Activated CD8-positive, alpha-beta memory T cell treated with anti-CD3 and anti-CD28 coated beads for 36 hours (primary cell): ENCODE results near the gene FZD4. TPM values are rescaled to one million over a fixed set of nuclear protein-coding genes. Genes with fewer than 3 reads are reported as not detected.
"Not testable (repeated sequence)": the region's sequence is repeated elsewhere in the genome, so short reads cannot be mapped to it uniquely, and the experiment has no call there.

ENCODE experiments used
- CTCF ChIA-PET: fragments of 350-600 bp; sonication (Branson Sonifier 250); formaldehyde crosslinking; loops from one replicate; lab custom pipeline; 2021; ENCODE audit warnings: antibody characterized with exemption; lab: Charles Lee
- POLR2A ChIA-PET: fragments of 350-600 bp; sonication (Branson Sonifier 250); formaldehyde crosslinking; loops from one replicate; lab custom pipeline; 2021; ENCODE audit warnings: antibody characterized with exemption; lab: Charles Lee
- total RNA-seq, 2 experiments: library from RNA; stranded (reverse); gene quantifications; one replicate each; pipeline ENCODE4 v1.2.3, GENCODE V29; 2021

The FZD4 gene
- total RNA-seq, 2 experiments from 2014 or later, result 0.06 TPM

DNA sequence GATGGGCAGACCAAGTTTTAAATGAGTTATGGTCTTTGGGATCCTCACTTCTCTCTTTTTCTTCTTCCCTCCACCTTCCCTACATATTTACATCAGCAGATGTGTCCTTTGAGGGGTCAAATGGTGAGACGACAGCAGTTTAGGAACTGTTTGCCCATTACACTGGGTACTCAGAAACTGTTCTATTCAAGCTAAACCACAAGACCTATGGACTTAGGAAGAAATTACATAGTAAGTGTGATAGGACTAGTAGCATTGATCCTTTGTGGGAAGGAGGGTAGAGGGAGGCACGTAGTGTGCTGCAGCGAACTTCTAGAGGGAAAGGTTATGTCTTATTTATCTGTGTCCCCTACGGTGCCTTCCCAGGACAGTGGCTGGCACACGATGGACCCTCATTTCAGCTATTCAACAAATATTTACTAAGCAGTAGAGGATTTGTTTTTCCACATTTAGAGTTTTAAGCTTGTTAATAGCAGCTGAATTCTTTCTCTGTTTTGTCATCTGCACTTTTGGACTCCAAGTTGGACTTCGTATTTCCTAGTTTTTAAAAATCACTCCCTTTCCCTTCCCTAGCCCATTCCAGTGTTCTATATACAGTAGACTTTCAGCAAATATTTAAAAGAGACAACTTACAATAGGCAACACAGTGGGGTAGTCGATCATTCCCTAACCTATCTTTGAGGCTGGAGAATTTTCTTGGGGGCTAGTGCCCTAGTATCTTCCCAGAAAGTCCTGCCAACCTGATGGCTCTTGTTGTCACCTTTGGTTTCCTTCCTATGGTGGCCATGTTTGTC, 13.9 kb downstream of the FZD4 start:
- ChIA-PET POLR2A (no interaction called here), CTCF (no interaction called here)

DNA sequence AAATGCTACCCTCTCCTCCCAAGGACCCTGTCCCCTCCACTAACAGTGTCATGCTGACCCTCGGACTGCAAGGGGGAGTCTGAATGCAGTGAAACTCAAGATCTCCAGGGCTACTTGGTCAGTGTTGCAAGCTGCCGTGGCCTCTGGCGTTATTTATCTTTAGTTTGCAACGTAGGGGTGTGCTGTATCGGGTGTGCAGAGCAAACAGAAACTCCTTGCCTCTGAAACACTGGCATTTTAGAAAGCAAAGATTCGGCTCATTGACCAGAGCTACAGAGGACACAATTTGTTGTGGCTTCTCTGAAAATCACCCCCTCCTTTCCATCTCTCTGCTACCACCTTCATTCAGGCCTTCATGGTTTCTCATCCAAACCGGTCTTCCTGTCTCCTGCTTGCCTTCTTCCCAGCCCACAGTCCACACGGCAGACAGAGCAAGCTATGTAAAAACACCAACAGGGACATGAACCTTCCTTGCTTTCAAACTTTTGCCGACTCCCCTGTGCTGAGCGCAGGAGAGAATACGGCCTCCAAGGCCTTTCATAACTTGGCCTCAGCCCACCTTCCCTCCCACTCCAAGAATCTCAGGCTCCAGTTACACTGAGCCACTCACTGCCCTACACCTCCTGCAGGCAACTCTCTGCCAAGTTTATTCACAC, 14.9 kb downstream of the FZD4 start:
- POLR2A ChIA-PET, result no interaction called here
- CTCF ChIA-PET, result interaction anchor here (0.5 to 1.5 kb wide), 3 partner anchors 13 to 358 kb away, joined by 3 read pairs; no protein-coding TSS in a partner anchor

DNA sequence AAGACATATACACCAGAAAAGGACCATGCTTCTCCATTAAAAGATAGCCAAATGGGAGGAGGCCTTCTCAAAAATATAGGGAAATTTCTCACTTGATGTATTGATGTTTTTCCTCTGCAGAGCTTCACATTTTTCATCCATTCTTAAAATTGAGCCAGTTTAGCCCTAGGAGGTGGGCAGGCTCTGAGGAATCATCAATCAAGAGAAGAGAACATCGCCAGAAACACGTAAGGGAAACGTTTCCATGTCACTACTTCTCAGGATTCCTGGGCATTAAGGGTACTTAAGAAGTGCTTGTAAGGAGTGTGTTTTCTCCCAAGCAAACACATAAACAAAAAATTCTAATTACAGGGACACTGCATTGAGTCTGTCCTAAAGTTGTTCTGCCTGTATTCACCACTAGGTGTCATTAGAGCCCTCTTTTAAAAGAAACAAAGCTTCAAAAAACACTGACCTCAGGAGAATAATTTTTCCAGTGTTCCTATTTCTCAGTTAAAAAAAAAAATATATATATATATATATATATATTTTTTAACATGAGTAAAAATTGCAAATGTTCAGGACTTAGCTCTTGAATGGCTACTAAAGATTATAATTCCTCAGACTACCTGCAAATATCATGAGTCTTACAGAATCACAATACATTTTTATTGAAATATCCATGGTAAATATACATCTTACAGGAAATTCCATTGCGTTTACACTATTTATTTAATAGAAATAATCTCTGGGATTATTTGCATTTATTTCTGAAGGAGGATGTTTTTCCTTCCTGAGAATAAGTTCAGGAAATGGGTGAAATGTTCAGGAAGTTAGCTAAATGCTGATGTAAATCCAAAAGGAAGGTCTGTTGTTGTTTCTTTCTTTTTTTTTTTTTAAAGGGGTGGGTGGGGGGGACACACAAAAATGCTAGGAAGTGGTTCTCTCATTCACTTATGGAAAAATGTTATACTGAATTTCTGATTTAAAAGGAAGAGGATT, 16.0 kb downstream of the FZD4 start:
- POLR2A ChIA-PET, result interaction anchor here (0.6 kb wide), 1 partner anchor 525 kb away, joined by 6 read pairs; no protein-coding TSS in a partner anchor

DNA sequence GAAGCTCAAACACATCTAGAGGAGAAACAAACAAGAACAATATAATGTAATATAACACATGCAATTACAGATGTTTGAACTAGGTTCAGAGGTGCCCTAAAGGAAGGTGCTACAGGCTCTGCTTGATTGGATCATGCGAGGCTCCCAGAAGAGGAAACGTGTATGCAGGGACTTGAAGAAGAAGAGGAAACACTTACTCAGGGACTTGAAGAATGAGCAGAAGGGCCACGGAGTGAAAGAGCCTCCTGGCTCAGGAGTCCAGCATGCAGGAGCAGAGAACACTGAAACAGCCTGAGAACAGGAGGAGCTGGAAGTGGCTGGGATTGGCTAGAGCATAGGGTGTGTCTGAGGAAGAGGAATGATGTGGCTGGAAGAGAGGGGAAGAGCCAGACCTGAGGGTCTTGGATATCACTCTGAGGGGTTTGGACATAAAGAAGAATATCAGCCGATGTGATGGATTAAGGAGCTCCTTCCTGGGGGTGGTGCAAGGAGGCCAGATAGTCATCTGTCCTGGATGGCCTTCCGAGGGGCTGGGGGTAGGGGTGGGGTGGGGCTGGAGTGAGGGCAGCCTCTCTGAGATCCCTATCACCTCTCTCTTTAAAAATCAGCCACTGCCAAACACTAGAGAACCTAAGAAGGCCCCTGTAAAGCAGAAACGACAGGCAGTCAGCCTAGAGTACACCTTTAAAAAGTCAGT, 16.8 kb downstream of the FZD4 start:
- CTCF ChIA-PET, result interaction anchor here (0.8 to 1.6 kb wide), 5 partner anchors 16 to 483 kb away, joined by 3 to 6 read pairs (median 5); partner anchors contain the start of gene FZD4
- POLR2A ChIA-PET, result no interaction called here

More for the DNA sequence above, 16.0 kb downstream of the FZD4 start:
- CTCF ChIA-PET, result interaction anchor here (0.7 to 1.6 kb wide), 9 partner anchors 9 to 482 kb away, joined by 3 to 6 read pairs (median 3); partner anchors contain the start of gene FZD4

DNA sequence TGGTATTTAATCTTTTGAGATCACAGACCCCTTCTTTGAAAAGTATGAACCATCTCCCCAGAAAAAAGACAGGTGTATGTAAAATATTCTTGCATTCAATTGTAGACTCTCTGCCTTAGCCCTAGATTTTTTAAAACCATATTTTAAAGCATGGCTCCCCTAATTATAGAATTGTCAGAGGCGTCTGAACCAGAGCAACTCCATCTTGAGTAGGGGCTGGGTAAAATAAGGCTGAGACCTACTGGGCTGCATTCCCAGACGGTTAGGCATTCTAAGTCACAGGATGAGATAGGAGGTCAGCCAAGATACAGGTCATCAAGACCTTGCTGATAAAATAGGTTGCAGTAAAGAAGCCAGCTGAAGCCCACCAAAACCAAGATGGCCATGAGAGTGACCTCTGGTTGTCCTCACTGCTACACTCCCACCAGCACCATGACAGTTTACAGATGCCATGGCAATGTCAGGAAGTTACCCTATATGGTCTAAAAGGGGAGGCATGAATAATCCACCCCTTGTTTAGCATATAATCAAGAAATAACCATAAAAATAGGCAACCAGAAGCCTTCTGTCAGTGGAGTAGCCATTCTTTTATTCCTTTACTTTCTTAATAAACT, 17.9 kb downstream of the FZD4 start:
- CTCF ChIA-PET, result interaction anchor here (0.7 to 1.1 kb wide), 2 partner anchors 18 to 1166 kb away, joined by 3 to 4 read pairs; partner anchors contain the start of gene FZD4
- POLR2A ChIA-PET, result not testable (repeated sequence)

DNA sequence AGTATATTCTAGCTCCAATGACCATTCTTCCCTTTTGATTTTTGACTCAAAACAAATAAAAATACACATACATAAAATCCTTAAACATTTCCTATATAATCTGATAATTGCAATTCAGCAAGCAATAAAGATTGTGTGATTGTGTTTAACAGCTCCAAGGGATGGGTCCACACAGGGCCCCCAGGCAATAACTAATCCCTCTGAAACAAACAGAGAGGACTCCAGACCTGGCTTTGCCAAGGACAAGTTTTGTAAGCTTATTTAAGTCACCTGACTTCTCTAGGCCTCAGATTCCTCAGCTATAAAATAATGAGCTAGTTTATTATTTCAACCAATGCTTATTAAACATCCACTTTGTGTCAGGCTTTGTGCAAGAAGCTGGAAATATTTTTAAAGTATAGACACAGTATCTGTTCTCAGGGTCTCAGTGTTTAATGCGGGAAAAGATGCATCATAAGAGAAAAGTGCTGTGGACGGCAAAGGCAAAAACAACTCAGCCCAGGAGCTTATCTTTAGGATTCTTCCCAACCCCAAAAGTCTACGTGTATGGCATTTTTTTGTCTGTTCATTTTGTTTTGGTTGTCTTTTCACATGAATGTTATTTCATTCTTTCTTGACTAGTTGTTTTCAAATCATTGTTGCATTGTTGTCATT, 20.1 kb downstream of the FZD4 start:
- POLR2A ChIA-PET, result no interaction called here

DNA sequence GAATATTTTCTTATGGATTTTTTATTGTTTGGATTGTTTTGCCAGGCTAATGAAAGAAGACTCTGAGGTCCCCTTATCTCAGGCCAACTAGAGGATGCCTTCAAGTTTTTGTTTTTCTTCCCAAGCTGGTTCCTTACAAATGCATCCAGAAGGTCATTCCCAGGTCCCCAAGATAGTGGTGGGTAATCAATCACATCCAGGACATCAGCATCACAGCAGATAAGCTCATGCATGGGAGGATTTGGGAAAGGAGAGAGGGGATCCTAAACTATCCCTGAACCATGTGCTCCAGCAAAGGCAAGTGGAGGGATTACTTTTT, 20.7 kb downstream of the FZD4 start:
- POLR2A ChIA-PET, result no interaction called here
- CTCF ChIA-PET, result no interaction called here

More for the DNA sequence above, 20.1 kb downstream of the FZD4 start:
- CTCF ChIA-PET, result no interaction called here

DNA sequence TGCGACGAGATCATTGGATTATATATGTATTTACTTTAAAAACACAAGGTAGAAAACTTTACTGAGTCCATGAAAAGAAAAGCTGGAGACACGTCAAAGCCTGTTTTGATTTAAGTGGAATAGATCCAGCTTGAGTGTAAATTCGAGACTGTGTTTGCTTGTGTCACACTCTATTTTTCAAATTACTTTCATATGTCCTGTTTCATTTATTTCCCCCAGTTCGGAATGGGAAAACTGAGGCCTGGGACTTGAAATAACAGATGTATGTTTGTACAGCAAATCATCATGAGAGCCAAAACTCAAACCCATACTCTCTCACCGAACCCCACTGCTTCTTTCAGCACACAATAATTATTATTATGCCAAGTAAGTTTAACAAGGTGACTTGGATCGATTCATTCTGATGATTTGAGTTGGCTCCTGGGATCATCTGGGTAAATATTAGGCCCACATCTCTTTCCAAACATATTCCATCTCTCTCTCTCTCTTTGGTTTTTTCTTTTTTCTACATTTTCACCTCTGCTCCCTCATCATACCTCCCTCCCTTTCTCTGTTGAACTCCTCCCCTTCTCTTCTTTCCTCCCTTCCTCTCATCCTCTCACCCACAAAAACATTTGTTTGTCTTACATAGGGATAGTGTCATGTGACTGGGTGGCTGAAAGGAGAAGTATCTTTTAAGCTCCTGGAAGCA, 21.2 kb downstream of the FZD4 start:
- CTCF ChIA-PET, result no interaction called here
- POLR2A ChIA-PET, result no interaction called here

DNA sequence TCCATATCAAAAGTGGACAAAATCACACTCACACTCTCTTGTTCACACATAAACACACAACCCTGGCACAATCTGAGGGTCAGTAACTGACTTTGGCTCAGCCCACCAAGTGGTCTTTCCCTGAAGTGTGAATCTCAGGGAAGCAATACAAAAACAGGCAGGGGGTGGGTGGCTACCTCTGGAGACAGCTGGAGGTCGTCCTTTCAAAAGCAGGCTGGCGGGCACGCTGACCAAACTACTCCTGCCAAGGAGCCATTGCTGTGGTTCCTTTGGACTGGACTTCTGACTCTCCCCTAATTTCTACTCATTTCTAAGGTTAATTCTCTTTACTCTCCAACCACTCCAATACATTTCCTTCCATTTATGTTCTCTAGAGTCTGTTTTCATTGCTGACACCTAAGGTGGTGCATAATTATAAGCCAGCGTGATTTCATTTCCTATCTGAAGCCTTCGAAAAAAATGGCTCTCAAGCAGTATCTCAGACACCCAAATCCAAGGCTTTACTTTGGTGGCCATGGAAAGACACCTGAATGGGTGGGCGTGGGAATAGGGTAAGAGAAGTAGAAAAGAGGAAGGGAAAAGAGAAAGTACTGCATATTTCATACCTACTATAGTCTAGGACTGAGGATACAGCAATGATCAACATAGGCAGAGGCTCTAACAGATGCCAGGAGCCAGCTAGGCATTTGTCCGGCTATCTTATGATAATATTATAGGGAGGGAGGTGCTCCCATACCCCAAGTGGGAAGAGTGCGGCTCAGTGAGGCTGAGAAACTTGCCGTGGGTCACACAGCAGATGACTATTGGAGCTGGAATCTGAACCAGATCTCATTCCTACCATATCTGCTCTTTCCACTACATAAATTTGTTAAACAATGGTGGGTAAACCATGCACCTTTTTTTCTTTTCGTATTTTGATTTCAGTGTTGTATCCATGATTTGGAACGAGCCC, 22.0 kb downstream of the FZD4 start:
- CTCF ChIA-PET, result no interaction called here
- POLR2A ChIA-PET, result no interaction called here

DNA sequence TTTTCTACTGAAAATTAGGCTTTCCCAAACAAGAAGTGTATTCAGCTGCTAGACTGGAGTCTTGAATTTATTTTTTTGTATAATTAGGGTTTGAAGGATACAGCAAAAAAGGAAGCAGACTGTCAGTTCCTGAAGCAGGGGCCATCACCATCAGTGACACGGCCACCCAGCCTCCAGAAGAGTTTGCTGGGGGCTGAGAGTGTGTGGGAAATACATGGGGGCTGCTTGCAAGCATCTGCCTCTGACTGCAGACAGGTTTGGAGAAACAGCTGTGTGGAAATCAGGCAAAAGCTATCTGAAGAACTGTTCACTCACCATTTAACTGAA, 23.0 kb downstream of the FZD4 start:
- ChIA-PET POLR2A (no interaction called here), CTCF (no interaction called here)

DNA sequence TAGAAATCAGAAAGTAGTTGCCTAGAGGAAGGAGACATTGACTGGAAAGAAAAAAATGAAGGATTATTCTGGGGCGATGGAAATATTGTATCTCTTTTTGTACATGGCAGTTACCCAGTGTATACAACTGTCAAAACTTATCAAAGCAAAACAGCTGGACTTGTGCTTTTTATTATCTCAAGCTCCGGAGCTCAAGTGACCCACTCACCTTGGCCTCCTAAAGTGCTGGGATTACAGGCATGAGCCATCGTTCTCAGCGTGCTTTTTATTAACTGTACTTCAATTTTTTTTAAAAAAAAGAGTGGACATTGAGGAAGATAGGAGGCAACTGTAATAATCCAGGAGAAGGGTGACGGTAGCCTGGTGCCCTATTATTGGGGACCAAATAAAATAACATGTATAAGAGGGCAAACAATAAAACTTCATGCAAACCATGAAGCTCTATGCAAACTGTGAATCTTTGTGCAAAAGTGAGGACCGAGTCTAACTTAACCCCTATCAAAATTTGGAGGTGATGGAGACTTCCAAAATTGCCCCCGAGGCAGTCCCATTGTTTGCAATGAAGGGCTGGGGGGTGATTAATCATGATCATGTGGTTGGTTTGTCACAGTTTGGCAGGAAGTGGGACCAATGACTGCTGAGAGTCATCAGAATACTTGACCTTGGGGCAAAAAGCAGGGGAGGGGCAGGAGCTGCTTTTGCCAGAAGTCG, 23.5 kb downstream of the FZD4 start:
- ChIA-PET POLR2A (no interaction called here), CTCF (no interaction called here)

DNA sequence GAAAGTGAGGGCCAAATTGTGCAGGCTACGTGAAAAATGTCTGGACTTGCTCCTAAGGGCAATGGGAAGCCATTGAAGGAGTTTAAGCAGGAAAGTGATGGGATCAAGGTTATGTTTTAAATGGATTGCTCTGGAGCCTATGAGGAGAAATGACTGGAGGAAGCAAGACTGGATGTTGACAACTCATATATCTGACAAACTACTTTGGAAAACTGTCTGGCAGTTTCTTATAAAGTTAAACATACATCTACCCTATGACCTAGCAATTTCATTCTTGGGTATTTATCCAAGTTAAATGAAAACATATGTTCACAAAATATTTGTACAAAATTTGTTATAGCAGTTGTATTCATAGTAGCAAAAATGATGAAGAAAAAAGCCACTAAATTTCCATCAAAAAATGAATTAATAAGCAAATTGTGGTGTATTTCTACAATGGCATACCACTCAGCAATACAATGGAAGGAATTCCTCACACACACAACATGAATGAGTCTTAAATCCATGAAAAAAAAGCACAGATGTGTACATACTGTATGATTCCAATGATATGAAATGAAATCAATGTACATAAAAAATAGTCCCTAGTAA, 24.1 kb downstream of the FZD4 start:
- ChIA-PET POLR2A (no interaction called here), CTCF (no interaction called here)

DNA sequence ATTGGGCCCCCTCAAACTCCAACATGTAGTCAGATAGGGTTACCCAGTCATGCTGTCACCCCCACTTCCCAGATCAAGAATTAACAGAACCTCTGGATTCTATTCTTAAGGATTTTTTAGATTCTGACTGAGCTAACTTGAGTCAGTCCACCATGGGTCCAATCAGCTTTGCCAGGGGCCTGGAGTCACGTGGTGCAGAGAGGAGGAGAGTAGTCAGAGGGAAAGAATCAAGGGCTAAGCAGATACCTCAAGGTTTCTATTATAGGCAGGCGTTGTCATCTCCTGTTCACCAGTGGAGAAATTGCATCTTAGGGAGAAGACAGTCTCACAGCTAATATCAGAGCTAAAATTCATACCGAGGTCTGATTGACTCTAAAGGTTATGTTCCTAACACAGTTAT, 28.2 kb downstream of the FZD4 start:
- CTCF ChIA-PET, result interaction anchor here (1.0 kb wide), 1 partner anchor 13 kb away, joined by 3 read pairs; no protein-coding TSS in a partner anchor
- POLR2A ChIA-PET, result no interaction called here

DNA sequence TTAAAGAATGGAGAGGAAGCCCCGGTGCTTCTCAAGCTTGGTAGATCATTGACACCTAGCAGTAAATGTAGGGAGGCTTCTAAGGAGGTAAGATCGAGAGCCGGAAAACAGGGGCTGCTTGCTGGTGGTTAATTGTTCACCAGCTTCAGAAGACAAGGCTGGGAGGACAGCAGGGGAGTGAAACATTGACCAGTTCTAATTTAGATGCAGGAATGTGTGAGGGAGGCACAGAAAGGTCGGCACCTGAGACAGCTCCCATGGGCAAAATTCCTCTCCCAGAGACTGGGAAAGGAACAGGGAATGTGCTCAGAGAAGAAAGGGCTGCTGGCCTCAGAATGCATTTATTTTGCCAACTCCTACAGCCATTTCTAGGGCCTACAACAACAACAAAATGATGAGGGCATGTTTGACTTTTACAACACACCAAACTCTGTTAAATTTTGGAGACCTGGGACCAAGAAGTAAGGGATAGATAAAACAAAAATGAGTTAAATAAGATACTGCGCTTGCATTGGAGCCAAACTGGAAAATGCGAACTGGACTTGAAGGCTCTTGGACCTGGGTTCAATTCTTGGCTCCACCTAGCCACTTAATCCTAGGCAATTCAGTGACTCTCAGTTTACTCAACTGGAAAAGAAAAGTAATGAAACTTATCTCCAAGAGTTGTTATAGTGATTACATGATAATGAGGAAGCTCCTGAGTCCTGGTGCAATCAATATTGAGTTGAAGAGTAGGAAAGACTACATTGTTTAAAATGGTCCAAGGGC, 31.0 kb downstream of the FZD4 start:
- POLR2A ChIA-PET, result no interaction called here
- CTCF ChIA-PET, result interaction anchor here (0.6 kb wide), 1 partner anchor 10 kb away, joined by 3 read pairs; no protein-coding TSS in a partner anchor

DNA sequence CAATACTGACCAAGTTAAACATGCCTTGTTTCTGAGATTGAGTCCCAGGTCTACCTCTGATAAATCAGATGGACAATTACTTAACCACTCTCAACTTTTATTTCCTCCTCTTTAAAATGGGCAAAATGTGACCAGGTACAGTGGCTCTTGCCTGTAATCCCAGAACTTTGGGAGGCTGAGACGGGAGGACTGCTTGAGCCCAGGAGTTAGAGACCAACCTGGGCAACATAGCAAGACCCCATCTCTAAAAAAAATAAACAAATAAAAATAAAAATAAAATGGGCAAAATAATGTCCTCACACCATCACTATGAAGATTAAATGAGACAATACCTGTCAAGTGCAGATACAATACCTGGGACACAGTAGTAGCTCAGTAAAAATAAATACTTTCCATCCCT, 33.0 kb downstream of the FZD4 start:
- CTCF ChIA-PET, result no interaction called here
- POLR2A ChIA-PET, result no interaction called here
